Stimulated activated naive B cell treated with anti-CD40 and anti-IgM and Interleukin-4, amounts not matched to agents 10 μg/mL and 1 μg/mL and 100 μg/mL, for 72 hours (primary cell): ENCODE results near the gene RHBDL2.

Experiments used
- ATAC-seq, 2 donors: fragments of 150-1000 bp; cut with Tn5 transposase; replicated peaks; 2 replicates each; pipeline ENCODE4 v1.10.0; 2021; ENCODE audit warnings: moderate library complexity in 1 of 2
- DNase-seq: peaks from one replicate; pipeline ENCODE4 v3.0.0; 2021
- H3K27ac Mint-ChIP-seq: one replicate; pipeline ENCODE4 v1.8.0; 2022; ENCODE audit warnings: mild to moderate bottlenecking, mixed read lengths
- H3K27me3 Mint-ChIP-seq, 2 donors: one replicate each; pipeline ENCODE4 v1.8.0; 2022; ENCODE audit warnings: mixed read lengths in 2 of 2
- H3K36me3 Mint-ChIP-seq, 2 donors: one replicate each; pipeline ENCODE4 v1.8.0; 2022; ENCODE audit warnings: mixed read lengths in 2 of 2, mild to moderate bottlenecking in 1 of 2
- H3K4me1 Mint-ChIP-seq, 2 donors: one replicate each; pipeline ENCODE4 v1.8.0; 2022; ENCODE audit warnings: mixed read lengths in 2 of 2, mild to moderate bottlenecking in 1 of 2
- H3K4me3 Mint-ChIP-seq, 2 donors: one replicate each; pipeline ENCODE4 v1.8.0; 2022; ENCODE audit warnings: mild to moderate bottlenecking in 2 of 2, mixed read lengths in 2 of 2, moderate library complexity in 1 of 2
- H3K9me3 Mint-ChIP-seq, 2 donors: one replicate each; pipeline ENCODE4 v1.8.0; 2022; ENCODE audit warnings: mixed read lengths in 2 of 2, mild to moderate bottlenecking in 1 of 2

The RHBDL2 gene

DNA sequence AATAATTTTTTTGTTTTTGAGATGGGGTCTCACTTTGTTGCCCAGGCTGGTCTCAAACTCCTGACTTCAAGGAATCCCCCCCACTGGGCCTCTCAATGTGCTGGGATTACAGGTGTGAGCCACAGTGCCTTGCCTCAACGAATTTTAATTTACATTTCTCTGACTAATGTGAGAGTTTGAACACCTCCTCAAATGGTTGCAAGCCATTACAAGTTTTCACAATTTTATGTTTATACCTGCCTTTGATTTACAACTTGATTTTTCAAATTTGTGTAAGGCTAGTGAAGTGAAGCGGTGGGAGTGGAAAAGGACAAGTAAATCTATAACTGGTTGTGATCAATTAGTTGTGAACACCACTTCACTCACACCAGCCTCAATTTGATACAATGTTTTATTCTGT is 8.9 kb upstream of the RHBDL2 start:
- no peak for DNase-seq
- Mint-ChIP-seq H3K27me3 (peaks cover 3 to 26% of the 10 kb centered on the region in 2 donors), H3K4me3 (no peak overlapping the region), H3K9me3 (peaks cover 0 to 2% of the 10 kb centered on the region in 2 donors), H3K36me3 (no peaks in the 10 kb centered on the region), H3K4me1 (peaks cover 4 to 8% of the 10 kb centered on the region in 2 donors), H3K27ac (no peak overlapping the region)
- ATAC-seq = no peak

- H3K27ac Mint-ChIP-seq = no peak overlapping the region
- peaks cover 0 to 2% of the 10 kb centered on the region in 2 donors for H3K9me3 Mint-ChIP-seq
- DNase-seq = no peak
- H3K36me3 Mint-ChIP-seq = no peaks in the 10 kb centered on the region
- peaks cover 14 to 41% of the 10 kb centered on the region in 2 donors for H3K27me3 Mint-ChIP-seq
- no peak overlapping the region for H3K4me3 Mint-ChIP-seq
- ATAC-seq = no peak
- no peaks in the 10 kb centered on the region for H3K4me1 Mint-ChIP-seq
These were observed 2.9 kb upstream of the RHBDL2 start for GRCh38 chr1:38944547-38944946.

GRCh38 chr1:38942664-38943428 is 1.2 kb upstream of the RHBDL2 start:
- Mint-ChIP-seq H3K9me3 (peaks cover 0 to 2% of the 10 kb centered on the region in 2 donors), H3K27me3 (peaks cover 14 to 33% of the 10 kb centered on the region in 2 donors), H3K36me3 (peaks cover 0 to 2% of the 10 kb centered on the region in 2 donors), H3K4me1 (no peaks in the 10 kb centered on the region), H3K4me3 (no peak overlapping the region), H3K27ac (no peak overlapping the region)
- no peak for ATAC-seq
- DNase-seq = no peak

DNA sequence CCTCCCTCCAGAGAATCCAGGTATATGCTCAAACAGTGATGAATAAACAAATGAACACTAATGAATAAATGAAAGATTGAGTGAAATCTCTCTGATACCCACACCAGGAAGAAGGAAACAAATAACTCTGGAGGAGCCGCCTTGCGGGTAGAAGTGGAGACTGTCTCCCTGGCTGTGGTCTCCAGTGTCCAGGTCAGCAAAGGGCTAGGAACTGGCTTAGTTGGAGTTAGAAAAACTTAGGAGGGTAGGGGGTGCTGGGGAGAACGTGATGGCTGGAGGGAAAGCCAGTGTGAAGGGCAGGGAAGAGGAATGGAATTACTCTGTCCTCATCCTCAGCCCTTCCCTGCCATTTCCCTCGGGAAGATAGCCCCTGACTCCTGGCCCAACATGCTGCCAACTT is 537 bp downstream of the RHBDL2 start:
- no peak for ATAC-seq
- Mint-ChIP-seq H3K9me3 (no peaks in the 10 kb centered on the region), H3K27ac (no peak overlapping the region), H3K27me3 (peaks cover 11 to 20% of the 10 kb centered on the region in 2 donors), H3K4me1 (no peaks in the 10 kb centered on the region), H3K36me3 (peaks cover 0 to 2% of the 10 kb centered on the region in 2 donors), H3K4me3 (no peak overlapping the region)
- DNase-seq = no peak

DNA sequence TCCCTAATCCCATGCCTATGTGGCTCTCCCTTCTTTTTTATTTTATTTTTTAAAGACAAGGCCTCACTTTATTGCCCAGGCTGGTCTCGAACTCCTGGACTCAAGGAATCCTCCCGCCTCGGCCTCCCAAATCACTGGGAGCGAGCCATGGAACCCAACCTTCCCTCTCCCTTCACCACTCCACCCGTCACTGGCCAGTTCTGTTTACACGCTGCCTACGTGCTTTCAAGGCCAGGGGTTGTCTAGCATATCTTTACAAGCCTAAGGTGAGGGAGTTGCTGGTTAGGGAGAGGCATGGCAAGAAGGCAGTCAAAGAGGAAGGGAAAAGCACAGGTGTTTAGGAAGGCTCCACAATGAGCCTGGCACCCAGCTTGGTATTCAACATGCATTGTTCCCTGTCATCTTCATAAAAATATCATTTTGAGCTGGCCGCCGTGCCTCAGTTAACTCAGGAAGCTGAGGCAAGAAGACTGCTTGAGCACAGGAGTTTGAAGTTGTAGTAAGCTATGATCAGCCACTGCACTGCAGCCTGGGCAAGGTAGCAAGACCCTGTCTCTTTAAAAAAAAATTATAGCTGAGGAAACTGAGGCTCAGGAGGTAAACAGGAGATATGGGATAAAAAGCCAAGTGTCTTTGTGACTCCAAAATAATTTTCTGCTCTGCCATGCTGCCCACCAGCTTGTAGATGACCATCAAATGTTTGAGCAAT is 1.1 kb downstream of the RHBDL2 start:
- H3K4me1 Mint-ChIP-seq = no peaks in the 10 kb centered on the region
- H3K9me3 Mint-ChIP-seq = no peaks in the 10 kb centered on the region
- peaks cover 0 to 2% of the 10 kb centered on the region in 2 donors for H3K36me3 Mint-ChIP-seq
- H3K4me3 Mint-ChIP-seq = no peak overlapping the region
- peaks cover 11 to 20% of the 10 kb centered on the region in 2 donors for H3K27me3 Mint-ChIP-seq
- no peak for DNase-seq
- no peak overlapping the region for H3K27ac Mint-ChIP-seq
- no peak for ATAC-seq

DNA sequence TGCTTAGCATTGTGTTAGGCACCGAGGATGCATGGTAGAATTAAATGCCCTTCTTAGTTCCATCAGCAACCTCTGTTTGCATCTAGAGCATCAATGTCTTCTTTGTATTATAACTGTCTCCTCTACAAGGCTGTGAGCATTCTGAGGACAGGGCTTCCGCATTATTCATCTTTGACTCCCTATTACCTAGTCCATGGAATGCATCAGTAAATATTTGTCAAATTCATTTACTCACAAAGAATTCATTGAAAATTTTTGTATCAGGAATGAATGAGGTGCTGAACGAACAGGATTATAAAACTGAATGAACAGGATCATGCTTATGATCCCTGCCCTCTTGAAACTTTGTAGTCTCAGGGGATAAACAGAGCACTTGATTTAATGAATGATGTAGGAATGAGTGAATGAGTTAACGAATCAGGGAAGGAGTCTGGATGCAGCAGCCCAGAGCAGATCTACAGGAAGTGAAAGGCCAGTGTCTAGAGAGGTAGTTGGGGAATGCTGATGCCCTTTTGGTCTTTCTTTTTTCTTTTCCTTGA is 2.8 kb downstream of the RHBDL2 start:
- DNase-seq = no peak
- Mint-ChIP-seq H3K4me3 (no peak overlapping the region), H3K36me3 (peaks cover 0 to 2% of the 10 kb centered on the region in 2 donors), H3K9me3 (no peaks in the 10 kb centered on the region), H3K27ac (no peak overlapping the region), H3K4me1 (no peaks in the 10 kb centered on the region), H3K27me3 (peaks cover 6 to 20% of the 10 kb centered on the region in 2 donors)
- ATAC-seq = no peak

- Mint-ChIP-seq H3K27me3 (no peaks in the 10 kb centered on the region), H3K9me3 (no peaks in the 10 kb centered on the region), H3K4me3 (no peak overlapping the region), H3K36me3 (no peaks in the 10 kb centered on the region), H3K4me1 (no peaks in the 10 kb centered on the region), H3K27ac (no peak overlapping the region)
- DNase-seq (no peak), ATAC-seq (no peak)
These were observed 9.1 kb downstream of the RHBDL2 start for GRCh38 chr1:38932571-38932970.

- H3K4me3 Mint-ChIP-seq = no peak overlapping the region
- no peak overlapping the region for H3K27ac Mint-ChIP-seq
- H3K9me3 Mint-ChIP-seq = no peaks in the 10 kb centered on the region
- DNase-seq (no peak), ATAC-seq (no peak)
- H3K4me1 Mint-ChIP-seq = no peaks in the 10 kb centered on the region
- no peaks in the 10 kb centered on the region for H3K27me3 Mint-ChIP-seq
- H3K36me3 Mint-ChIP-seq = no peaks in the 10 kb centered on the region
These were observed 12.2 kb downstream of the RHBDL2 start for GRCh38 chr1:38929476-38929875.

GRCh38 chr1:38929054-38929453 is 12.6 kb downstream of the RHBDL2 start:
- no peak for DNase-seq
- no peak overlapping the region for H3K27ac Mint-ChIP-seq
- no peaks in the 10 kb centered on the region for H3K4me1 Mint-ChIP-seq
- H3K4me3 Mint-ChIP-seq = no peak overlapping the region
- H3K27me3 Mint-ChIP-seq = no peaks in the 10 kb centered on the region
- no peaks in the 10 kb centered on the region for H3K36me3 Mint-ChIP-seq
- no peaks in the 10 kb centered on the region for H3K9me3 Mint-ChIP-seq
- ATAC-seq = no peak

DNA sequence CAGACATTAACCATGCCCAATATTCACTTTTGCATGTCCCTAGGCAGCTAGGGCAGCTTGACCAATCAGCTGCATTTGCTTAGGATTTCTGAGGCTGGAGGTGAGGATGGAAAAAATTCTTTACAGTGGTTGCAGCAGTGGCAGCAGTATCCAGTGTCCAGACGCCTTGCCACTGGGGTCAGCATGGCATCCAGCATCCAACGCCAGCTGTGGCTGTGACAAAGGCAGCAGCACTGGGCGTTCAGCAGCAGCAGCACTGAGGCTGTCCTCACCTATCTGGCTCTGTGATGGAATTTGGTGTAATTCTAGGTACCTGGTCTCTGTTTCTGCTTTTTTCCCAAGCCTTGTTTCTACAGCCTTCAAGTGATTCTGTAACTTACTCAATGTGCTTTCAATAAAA is 15.5 kb downstream of the RHBDL2 start:
- Mint-ChIP-seq H3K9me3 (no peaks in the 10 kb centered on the region), H3K4me1 (no peaks in the 10 kb centered on the region), H3K36me3 (no peaks in the 10 kb centered on the region), H3K4me3 (no peak overlapping the region), H3K27ac (no peak overlapping the region), H3K27me3 (no peaks in the 10 kb centered on the region)
- DNase-seq (no peak), ATAC-seq (no peak)

- no peak for DNase-seq
- ATAC-seq = no peak
- no peaks in the 10 kb centered on the region for H3K27me3 Mint-ChIP-seq
- no peaks in the 10 kb centered on the region for H3K4me1 Mint-ChIP-seq
- no peaks in the 10 kb centered on the region for H3K36me3 Mint-ChIP-seq
- no peak overlapping the region for H3K4me3 Mint-ChIP-seq
- no peaks in the 10 kb centered on the region for H3K9me3 Mint-ChIP-seq
- no peak overlapping the region for H3K27ac Mint-ChIP-seq
These were observed 16.2 kb downstream of the RHBDL2 start for GRCh38 chr1:38925391-38925790.

GRCh38 chr1:38923607-38924006 is 18.0 kb downstream of the RHBDL2 start:
- ATAC-seq (no peak), DNase-seq (no peak)
- H3K27me3 Mint-ChIP-seq = no peaks in the 10 kb centered on the region
- no peaks in the 10 kb centered on the region for H3K36me3 Mint-ChIP-seq
- H3K4me3 Mint-ChIP-seq = no peak overlapping the region
- H3K9me3 Mint-ChIP-seq = no peaks in the 10 kb centered on the region
- no peaks in the 10 kb centered on the region for H3K4me1 Mint-ChIP-seq
- no peak overlapping the region for H3K27ac Mint-ChIP-seq

GRCh38 chr1:38919130-38919529 is 22.5 kb downstream of the RHBDL2 start:
- no peak overlapping the region for H3K27ac Mint-ChIP-seq
- peaks cover 0 to 2% of the 10 kb centered on the region in 2 donors for H3K36me3 Mint-ChIP-seq
- no peak overlapping the region for H3K4me3 Mint-ChIP-seq
- no peaks in the 10 kb centered on the region for H3K9me3 Mint-ChIP-seq
- no peaks in the 10 kb centered on the region for H3K4me1 Mint-ChIP-seq
- no peaks in the 10 kb centered on the region for H3K27me3 Mint-ChIP-seq
- no peak for DNase-seq
- ATAC-seq = no peak

DNA sequence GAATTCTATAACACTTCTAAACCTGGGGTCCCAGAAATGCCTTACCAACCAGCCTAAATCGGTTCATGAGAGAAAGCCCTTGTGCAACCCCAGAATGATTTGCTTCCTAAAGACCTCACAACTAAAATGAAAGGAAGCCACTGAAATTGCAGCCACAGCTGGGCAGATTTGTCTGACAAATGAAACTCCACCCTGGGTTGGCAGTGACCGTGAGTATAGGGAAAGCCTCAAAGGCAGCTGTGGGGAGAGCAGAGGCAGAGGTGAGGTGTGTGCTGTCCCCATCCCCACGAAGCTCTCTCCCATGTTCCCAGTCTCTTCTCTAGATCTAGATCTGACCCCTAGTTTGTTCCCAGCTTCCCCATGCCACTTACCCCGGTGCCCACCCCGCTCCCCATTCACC is 23.1 kb downstream of the RHBDL2 start:
- Mint-ChIP-seq H3K4me1 (no peaks in the 10 kb centered on the region), H3K27ac (no peak overlapping the region), H3K9me3 (no peaks in the 10 kb centered on the region), H3K4me3 (no peak overlapping the region), H3K27me3 (no peaks in the 10 kb centered on the region), H3K36me3 (peaks cover 0 to 2% of the 10 kb centered on the region in 2 donors)
- ATAC-seq (no peak), DNase-seq (no peak)

DNA sequence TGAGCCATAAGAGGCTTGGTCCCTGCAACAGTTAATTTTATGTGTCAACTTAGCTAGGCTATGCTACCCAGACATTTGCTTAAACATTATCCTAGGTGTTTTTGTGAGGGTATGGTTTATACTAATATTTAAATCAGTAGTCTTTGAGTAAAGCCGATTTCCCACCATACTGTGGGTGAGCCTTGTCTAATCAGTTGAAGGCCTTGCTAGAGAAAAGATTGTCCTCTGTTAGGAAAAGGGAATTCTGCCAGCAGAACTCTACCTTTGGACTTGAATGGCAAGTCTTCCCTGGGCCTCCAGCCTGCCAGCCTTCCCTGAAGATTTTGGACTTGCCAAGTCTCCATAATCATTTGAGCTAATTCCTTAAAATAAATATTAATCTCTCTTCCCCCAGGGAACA is 23.9 kb downstream of the RHBDL2 start:
- Mint-ChIP-seq H3K4me1 (no peaks in the 10 kb centered on the region), H3K4me3 (no peak overlapping the region), H3K27ac (no peak overlapping the region), H3K36me3 (peaks cover 0 to 2% of the 10 kb centered on the region in 2 donors), H3K9me3 (no peaks in the 10 kb centered on the region), H3K27me3 (no peaks in the 10 kb centered on the region)
- DNase-seq = no peak
- no peak for ATAC-seq
